ENCODE data around the gene VPS4A. TPM values are rescaled to one million over a fixed set of nuclear protein-coding genes. Genes with fewer than 3 reads are reported as not detected.

The VPS4A gene
- total RNA-seq, 4 donors from 2014 or later, result 34.2 to 41.1 (median 36.6) TPM

- 40 to 60% methylated on average over 1 of the region's 14 CpGs for WGBS, 2 donors (ENCODE audit: low coverage in 1 of 2)
- H3K9me3 ChIP-seq, result no peaks in the 10 kb centered on the region
- peaks cover 0 to 96% of the 10 kb centered on the region in 2 donors for H3K36me3 ChIP-seq
- no peak overlapping the region for H3K4me3 ChIP-seq
- no peak for ATAC-seq
- H3K4me1 ChIP-seq, result peaks cover 0 to 42% (median 4%) of the 10 kb centered on the region in 3 donors
- H3K27me3 ChIP-seq, result no peaks in the 10 kb centered on the region
- no peak overlapping the region for H3K27ac ChIP-seq
- no peak for TF ChIP-seq CTCF (IDR thresholded peaks at IDR 0.05)
- TF ChIP-seq EP300 (IDR thresholded peaks at IDR 0.05), result no peak
- no peak for TF ChIP-seq POLR2AphosphoS5 (IDR thresholded peaks at IDR 0.05)
- TF ChIP-seq POLR2A (IDR thresholded peaks at IDR 0.05), result no peak
These were observed 12.3 kb downstream of the VPS4A start for GRCh38 chr16:69323415-69323814.

GRCh38 chr16:69324013-69324531 lies 12.9 kb downstream of the VPS4A start:
- no peak for TF ChIP-seq POLR2AphosphoS5 (IDR thresholded peaks at IDR 0.05)
- no peak for TF ChIP-seq EP300 (IDR thresholded peaks at IDR 0.05)
- TF ChIP-seq CTCF (IDR thresholded peaks at IDR 0.05), result no peak
- no peak for TF ChIP-seq POLR2A (IDR thresholded peaks at IDR 0.05)
- Histone ChIP-seq H3K4me1 (peaks cover 0 to 48% (median 4%) of the 10 kb centered on the region in 3 donors), H3K9me3 (no peaks in the 10 kb centered on the region), H3K27me3 (no peaks in the 10 kb centered on the region), H3K4me3 (no peak overlapping the region), H3K27ac (peak overlapping the region in 1 of 4 donors; percentile 6), H3K36me3 (peaks cover 0 to 92% of the 10 kb centered on the region in 2 donors)
- no peak for ATAC-seq
- 31 to 73% methylated on average over 2 of the region's 8 CpGs for whole genome bisulfite sequencing, 2 donors (ENCODE audit: low coverage in 1 of 2)

GRCh38 chr16:69324585-69325253 lies 13.6 kb downstream of the VPS4A start:
- peaks cover 0 to 86% of the 10 kb centered on the region in 2 donors for H3K36me3 ChIP-seq
- TF ChIP-seq CTCF (IDR thresholded peaks at IDR 0.05) (no peak), POLR2AphosphoS5 (IDR thresholded peaks at IDR 0.05) (no peak), POLR2A (IDR thresholded peaks at IDR 0.05) (no peak), EP300 (IDR thresholded peaks at IDR 0.05) (no peak)

GRCh38 chr16:69325784-69326171 lies 14.6 kb downstream of the VPS4A start:
- WGBS, 2 donors (ENCODE audit: low coverage in 1 of 2), result 93% methylated on average over 2 of the region's 6 CpGs; no CpG with 5 or more reads in 1 of the 2 donors
- ATAC-seq, result no peak
- Histone ChIP-seq H3K27ac (no peak overlapping the region), H3K27me3 (no peaks in the 10 kb centered on the region), H3K4me1 (peaks cover 0 to 58% (median 9%) of the 10 kb centered on the region in 3 donors), H3K36me3 (peaks cover 0 to 75% of the 10 kb centered on the region in 2 donors), H3K9me3 (no peaks in the 10 kb centered on the region), H3K4me3 (no peak overlapping the region)
- no peak for TF ChIP-seq CTCF (IDR thresholded peaks at IDR 0.05)
- no peak for TF ChIP-seq POLR2AphosphoS5 (IDR thresholded peaks at IDR 0.05)
- no peak for TF ChIP-seq POLR2A (IDR thresholded peaks at IDR 0.05)
- no peak for TF ChIP-seq EP300 (IDR thresholded peaks at IDR 0.05)

More at GRCh38 chr16:69324585-69325253, 13.6 kb downstream of the VPS4A start:
- WGBS, 2 donors (ENCODE audit: low coverage in 1 of 2), result 81% methylated on average over 7 to 9 of the region's 10 CpGs
- H3K4me1 ChIP-seq, result peaks cover 0 to 55% (median 8%) of the 10 kb centered on the region in 3 donors
- H3K9me3 ChIP-seq, result no peaks in the 10 kb centered on the region
- no peak overlapping the region for H3K27ac ChIP-seq
- ATAC-seq, result no peak
- H3K4me3 ChIP-seq, result no peak overlapping the region
- no peaks in the 10 kb centered on the region for H3K27me3 ChIP-seq
